Measurements from ENCODE around the gene COLEC12.

DNA sequence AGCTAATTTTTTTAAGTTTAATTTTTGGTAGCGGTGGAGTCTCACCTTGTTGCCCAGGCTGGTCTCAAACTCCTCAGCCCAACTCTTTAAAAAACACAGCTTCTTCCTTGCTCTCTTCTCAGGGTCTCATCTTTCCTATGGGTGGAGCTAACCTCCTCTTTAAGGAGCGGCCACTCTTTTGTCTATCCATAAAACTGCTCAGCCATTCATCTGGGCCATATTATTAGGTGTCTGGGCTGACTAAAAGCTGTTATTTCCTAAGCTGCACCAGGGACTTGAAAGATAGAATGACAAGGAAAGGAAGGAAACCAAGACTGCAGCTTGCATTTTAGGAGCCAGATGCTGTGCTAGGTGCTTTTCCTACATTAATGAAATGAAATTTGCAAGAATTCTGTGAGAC lies 196.9 kb downstream of the COLEC12 start:
- TF ChIP-seq CTCF (IDR thresholded peaks at IDR 0.05) (no peak), POLR2A (IDR thresholded peaks at IDR 0.05) (no peak)

Measured in lower leg skin (tissue), 3 donors.